HG03064 (cell line): ENCODE results near the gene MRPS16.

Source experiments
- ATAC-seq: cut with Tn5 transposase; IDR thresholded peaks from one replicate; pipeline ENCODE4 v1.9.1; 2021; ENCODE audit warnings: low read depth; ENCODE audit not compliant: unreplicated experiment

MRPS16 gene

DNA sequence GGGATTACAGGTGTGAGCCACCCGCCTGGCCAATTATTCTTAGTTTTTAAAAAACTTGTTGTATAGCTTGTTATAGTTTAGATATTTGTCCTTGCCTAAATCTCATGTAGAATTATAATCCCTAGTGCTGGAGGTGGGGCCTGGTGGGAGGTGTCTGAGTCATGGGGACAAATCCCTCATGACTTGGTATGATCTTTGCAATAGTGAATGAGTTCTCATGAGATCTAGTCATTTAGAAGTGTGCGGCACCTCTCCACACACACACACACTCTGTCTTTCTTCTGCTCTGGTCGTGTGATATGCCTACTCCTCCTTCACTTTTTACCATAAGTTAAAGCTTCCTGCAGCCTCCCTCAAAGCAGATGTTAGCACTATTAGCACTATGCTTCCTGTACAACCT is 47.4 kb downstream of the MRPS16 start:
- ATAC-seq: no peak
